OCI-LY7 (cell line): ENCODE results near the gene UBD. TPM values are rescaled to one million over a fixed set of nuclear protein-coding genes. Genes with fewer than 3 reads are reported as not detected.

ENCODE experiments used
- BruUV-seq: library from RNA; stranded (reverse); fragments of 400-500 nt; replicated peaks from 2 replicates; lab custom pipeline; 2021; lab: Mats Ljungman, UMichigan
- CTCF ChIA-PET: fragments of 300-600 bp; sonication (Branson Sonifier 250); formaldehyde crosslinking; loops from one replicate; lab custom pipeline; 2022; ENCODE audit warnings: antibody characterized with exemption; ENCODE audit not compliant: unreplicated experiment; lab: Charles Lee
- POLR2A ChIA-PET: fragments of 300-600 bp; sonication (Branson Sonifier 250); formaldehyde crosslinking; loops from one replicate; lab custom pipeline; 2022; ENCODE audit warnings: antibody characterized with exemption; lab: Charles Lee
- DNase-seq: peaks from one replicate; pipeline ENCODE4 v3.0.0-alpha.2; 2015; ENCODE audit warnings: low spot score
- H2AFZ ChIP-seq: fragments of 200-600 bp; sonication (generic), shearing (Covaris generic); 2 replicates; pipeline ENCODE4 v1.6.1; 2014; ENCODE audit warnings: mild to moderate bottlenecking, antibody characterized with exemption, low read length, moderate library complexity
- H3K27ac ChIP-seq: fragments of 200-600 bp; sonication (generic); 2 replicates; pipeline ENCODE4 v1.5.1; 2014; ENCODE audit warnings: mixed run types, low read depth, mild to moderate bottlenecking, moderate library complexity, low read length, inconsistent platforms; ENCODE audit not compliant: poor library complexity, severe bottlenecking
- H3K36me3 ChIP-seq: fragments of 200-600 bp; sonication (generic); 2 replicates; pipeline ENCODE4 v1.6.1; 2014; ENCODE audit warnings: mild to moderate bottlenecking, antibody characterized with exemption, low read length, moderate library complexity, mixed read lengths; ENCODE audit not compliant: insufficient read depth
- H3K4me1 ChIP-seq: fragments of 200-600 bp; sonication (generic); 2 replicates; pipeline ENCODE4 v1.5.1; 2014; ENCODE audit warnings: mild to moderate bottlenecking, low read length; ENCODE audit not compliant: insufficient read depth, poor library complexity, severe bottlenecking
- H3K4me2 ChIP-seq: fragments of 200-600 bp; sonication (generic); 2 replicates; pipeline ENCODE4 v1.6.1; 2014; ENCODE audit warnings: mild to moderate bottlenecking, low read length
- H3K4me3 ChIP-seq: fragments of 200-600 bp; sonication (generic); 2 replicates; pipeline ENCODE4 v1.5.1; 2014; ENCODE audit warnings: mild to moderate bottlenecking, low read depth, low read length; ENCODE audit not compliant: poor library complexity, severe bottlenecking
- H3K79me2 ChIP-seq: fragments of 200-600 bp; sonication (generic); 2 replicates; pipeline ENCODE4 v1.6.1; 2016; ENCODE audit warnings: low read depth, mild to moderate bottlenecking, low read length, moderate library complexity, mixed read lengths; ENCODE audit not compliant: insufficient read depth
- H3K9me2 ChIP-seq: fragments of 200-600 bp; sonication (generic); 2 replicates; pipeline ENCODE4 v1.6.1; 2016; ENCODE audit warnings: mild to moderate bottlenecking, low read length, mixed read lengths; ENCODE audit not compliant: insufficient read depth
- H3K9me3 ChIP-seq: fragments of 200-600 bp; sonication (generic); 2 replicates; pipeline ENCODE4 v1.6.1; 2014; ENCODE audit warnings: mild to moderate bottlenecking, mixed run types, low read length, mixed read lengths
- H4K20me1 ChIP-seq: fragments of 200-600 bp; sonication (generic); 2 replicates; pipeline ENCODE4 v1.6.1; 2014; ENCODE audit warnings: mild to moderate bottlenecking, antibody characterized with exemption, low read length, moderate library complexity, mixed read lengths; ENCODE audit not compliant: insufficient read depth
- CTCF ChIP-seq: fragments of 200-600 bp; sonication (generic); conservative IDR thresholded peaks from 2 replicates; pipeline ENCODE4 v1.5.1; 2014; ENCODE audit warnings: mild to moderate bottlenecking, antibody characterized with exemption, low read length, moderate library complexity, mixed read lengths
- EZH2phosphoT487 ChIP-seq: fragments of 200-600 bp; sonication (generic); IDR thresholded peaks from 2 replicates; pipeline ENCODE4 v1.6.1; 2018; ENCODE audit warnings: low read depth, borderline replicate concordance, mild to moderate bottlenecking, mixed run types, antibody characterized with exemption, low read length, moderate library complexity, mixed read lengths
- intact Hi-C: fragments of 100-400 bp; cut with micrococcal nuclease; formaldehyde crosslinking; loops from one replicate; pipeline ENCODE4 v1.10.0; 2022; ENCODE audit not compliant: unreplicated experiment
- total RNA-seq, 2 experiments: library from RNA; depleted of rRNA in 1 of 2; stranded (reverse); fragments of >200 nt in 1 of 2; shearing (Covaris generic) in 1 of 2; gene quantifications; 2 replicates each; pipeline ENCODE4 v1.2.3, GENCODE V29; 2014 to 2022

Gene UBD
- total RNA-seq, 2 experiments from 2014 or later = not detected

GRCh38 chr6:29561606-29562181 is 2.2 kb upstream of the UBD start:
- no peaks in the 10 kb centered on the region for H3K79me2 ChIP-seq
- no peak overlapping the region for H2AFZ ChIP-seq
- ChIA-PET POLR2A (no interaction called here), CTCF (no interaction called here)
- DNase-seq = no peak
- intact Hi-C loops = no loop called here
- no peaks in the 10 kb centered on the region for H3K36me3 ChIP-seq
- H3K4me3 ChIP-seq = no peak overlapping the region
- H3K9me3 ChIP-seq = no peaks in the 10 kb centered on the region
- H3K27ac ChIP-seq = no peak overlapping the region
- no peak overlapping the region for H3K4me2 ChIP-seq
- TF ChIP-seq CTCF (no peak), EZH2phosphoT487 (no peak)
- no peaks in the 10 kb centered on the region for H3K9me2 ChIP-seq
- no TSS peak for BruUV-seq
- H3K4me1 ChIP-seq = peaks cover 5% of the 10 kb centered on the region
- no peaks in the 10 kb centered on the region for H4K20me1 ChIP-seq

GRCh38 chr6:29561091-29561490 is 1.6 kb upstream of the UBD start:
- Histone ChIP-seq H3K4me1 (peaks cover 5% of the 10 kb centered on the region), H3K4me2 (no peak overlapping the region), H4K20me1 (no peaks in the 10 kb centered on the region), H3K9me2 (no peaks in the 10 kb centered on the region), H3K4me3 (no peak overlapping the region), H3K79me2 (no peaks in the 10 kb centered on the region), H3K9me3 (no peaks in the 10 kb centered on the region), H2AFZ (no peak overlapping the region), H3K27ac (no peak overlapping the region), H3K36me3 (no peaks in the 10 kb centered on the region)
- no peak for DNase-seq
- ChIA-PET POLR2A (no interaction called here), CTCF (no interaction called here)
- TF ChIP-seq CTCF = no peak
- TF ChIP-seq EZH2phosphoT487 = no peak
- no TSS peak for BruUV-seq
- intact Hi-C loops = no loop called here

- DNase-seq = no peak
- ChIA-PET CTCF (no interaction called here), POLR2A (no interaction called here)
- Histone ChIP-seq H3K36me3 (no peaks in the 10 kb centered on the region), H2AFZ (no peak overlapping the region), H4K20me1 (no peaks in the 10 kb centered on the region), H3K4me3 (no peak overlapping the region), H3K4me1 (peaks cover 2% of the 10 kb centered on the region), H3K4me2 (no peak overlapping the region), H3K27ac (no peak overlapping the region), H3K9me2 (no peaks in the 10 kb centered on the region), H3K79me2 (no peaks in the 10 kb centered on the region), H3K9me3 (no peaks in the 10 kb centered on the region)
- TF ChIP-seq CTCF (no peak), EZH2phosphoT487 (no peak)
- intact Hi-C loops = no loop called here
- no TSS peak for BruUV-seq
These were observed 973 bp downstream of the UBD start for GRCh38 chr6:29558439-29559079.
